CD4-positive, alpha-beta T cell (primary cell): Measurements from ENCODE around the gene SND1. TPM values are rescaled to one million over a fixed set of nuclear protein-coding genes. Genes with fewer than 3 reads are reported as not detected.

ENCODE experiments used
- ATAC-seq: fragments of 200-7000 bp; cut with Tn5 transposase; one replicate; pipeline ENCODE4 v1.10.0; 2022; ENCODE audit warnings: mild to moderate bottlenecking; ENCODE audit not compliant: poor library complexity
- CTCF ChIA-PET: fragments of 350-600 bp; sonication (Branson Sonifier 250); formaldehyde crosslinking; loops from one replicate; lab custom pipeline; 2021; ENCODE audit warnings: antibody characterized with exemption, inconsistent platforms; lab: Charles Lee
- POLR2A ChIA-PET: fragments of 350-600 bp; sonication (Branson Sonifier 250); formaldehyde crosslinking; loops from one replicate; lab custom pipeline; 2021; ENCODE audit warnings: antibody characterized with exemption, inconsistent platforms; lab: Charles Lee
- DNase-seq, 14 experiments: peaks; one replicate each; pipeline ENCODE4 v3.0.0-alpha.2; 2013 to 2020; ENCODE audit warnings: mixed read lengths in 2 of 14
- H3K27ac ChIP-seq, 2 donors: one replicate each; pipeline versions ENCODE4 v1.5.1 to v1.7.0; 2013; ENCODE audit warnings: low read length in 2 of 2, low read depth in 1 of 2, mild to moderate bottlenecking in 1 of 2
- H3K27me3 ChIP-seq, 2 experiments: 1 replicate in 1 of 2; 2 replicates in 1 of 2; pipeline versions ENCODE4 v1.6.1 to v1.7.0; 2013; ENCODE audit warnings: low read length in 2 of 2, control low read depth in 1 of 2, mild to moderate bottlenecking in 1 of 2, moderate library complexity in 1 of 2; ENCODE audit not compliant: insufficient read depth in 2 of 2, control insufficient read depth in 1 of 2
- H3K36me3 ChIP-seq: one replicate; pipeline ENCODE4 v1.6.1; 2013; ENCODE audit warnings: low read length, control low read depth; ENCODE audit not compliant: insufficient read depth
- H3K4me1 ChIP-seq: one replicate; pipeline ENCODE4 v1.6.1; 2013; ENCODE audit warnings: low read length, control low read depth; ENCODE audit not compliant: insufficient read depth
- H3K4me3 ChIP-seq: one replicate; pipeline ENCODE4 v1.5.1; 2013; ENCODE audit warnings: mild to moderate bottlenecking, low read length, moderate library complexity
- H3K9me3 ChIP-seq, 2 experiments: 1 replicate in 1 of 2; 2 replicates in 1 of 2; pipeline versions ENCODE4 v1.6.1 to v1.7.0; 2013; ENCODE audit warnings: low read length in 2 of 2, mild to moderate bottlenecking in 2 of 2, control low read depth in 1 of 2, moderate library complexity in 1 of 2; ENCODE audit not compliant: control insufficient read depth in 1 of 2, insufficient read depth in 1 of 2
- H3K27ac Mint-ChIP-seq: one replicate; pipeline ENCODE4 v1.8.0; 2020; ENCODE audit warnings: mixed read lengths
- H3K27me3 Mint-ChIP-seq: one replicate; pipeline ENCODE4 v1.8.0; 2021; ENCODE audit warnings: mixed read lengths
- H3K36me3 Mint-ChIP-seq: one replicate; pipeline ENCODE4 v1.8.0; 2021; ENCODE audit warnings: low read depth, mixed read lengths
- H3K4me1 Mint-ChIP-seq: one replicate; pipeline ENCODE4 v1.8.0; 2021; ENCODE audit warnings: low read depth, mixed read lengths
- H3K4me3 Mint-ChIP-seq: one replicate; pipeline ENCODE4 v1.8.0; 2020; ENCODE audit warnings: mild to moderate bottlenecking, mixed read lengths
- H3K9me3 Mint-ChIP-seq: one replicate; pipeline ENCODE4 v1.8.0; 2020; ENCODE audit warnings: mixed read lengths
- CTCF ChIP-seq: fragments of 200-600 bp; IDR thresholded peaks from one replicate; pipeline ENCODE4 v1.8.0; 2022; ENCODE audit warnings: antibody characterized with exemption, mild to moderate bottlenecking
- intact Hi-C, 2 experiments: fragments of 100-400 bp; cut with DNase I in 1 of 2; cut with micrococcal nuclease in 1 of 2; formaldehyde crosslinking; loops; one replicate each; pipeline versions ENCODE4 v1.15.1 to v1.9.0; 2023 to 2025; cut with DNase I, micrococcal nuclease
- total RNA-seq, 174 experiments: library from RNA in 2 of 174; stranded (reverse) in 2 of 174; gene quantifications; one replicate each; pipeline ENCODE4 v1.2.3 and lab custom pipeline; 2021 to 2026

The SND1 gene
- total RNA-seq, 2 experiments from 2014 or later = 104 to 113 TPM

GRCh38 chr7:127938588-127938987 lies 286.6 kb downstream of the SND1 start:
- intact Hi-C loops = no loop called here
- no peaks in the 10 kb centered on the region for H3K9me3 ChIP-seq
- H3K4me3 ChIP-seq = no peak overlapping the region
- no peaks in the 10 kb centered on the region for H3K27me3 ChIP-seq
- Mint-ChIP-seq H3K4me3 (no peak overlapping the region), H3K4me1 (no peaks in the 10 kb centered on the region), H3K27me3 (no peaks in the 10 kb centered on the region), H3K9me3 (no peaks in the 10 kb centered on the region), H3K36me3 (peaks cover 41% of the 10 kb centered on the region), H3K27ac (no peak overlapping the region)
- POLR2A ChIA-PET = no interaction called here
- peaks cover 9% of the 10 kb centered on the region for H3K36me3 ChIP-seq
- no peaks in the 10 kb centered on the region for H3K4me1 ChIP-seq
- DNase-seq = no peak
- no peak for TF ChIP-seq CTCF
- CTCF ChIA-PET = no interaction called here
- no peak for ATAC-seq
- H3K27ac ChIP-seq = no peak overlapping the region

- no peaks in the 10 kb centered on the region for H3K9me3 Mint-ChIP-seq
- H3K27me3 ChIP-seq = no peaks in the 10 kb centered on the region
- no peak overlapping the region for H3K4me3 Mint-ChIP-seq
- ATAC-seq (no peak), DNase-seq (no peak)
- no peak overlapping the region for H3K27ac ChIP-seq
- H3K36me3 ChIP-seq = peaks cover 13% of the 10 kb centered on the region
- ChIA-PET CTCF (no interaction called here), POLR2A (no interaction called here)
- no peaks in the 10 kb centered on the region for H3K9me3 ChIP-seq
- H3K4me3 ChIP-seq = no peak overlapping the region
- H3K27ac Mint-ChIP-seq = no peak overlapping the region
- intact Hi-C loops = no loop called here
- peaks cover 1% of the 10 kb centered on the region for H3K4me1 Mint-ChIP-seq
- H3K36me3 Mint-ChIP-seq = peaks cover 26% of the 10 kb centered on the region
- TF ChIP-seq CTCF = no peak
- H3K4me1 ChIP-seq = no peaks in the 10 kb centered on the region
- H3K27me3 Mint-ChIP-seq = no peaks in the 10 kb centered on the region
Observed at GRCh38 chr7:127940381-127941160, 288.6 kb downstream of the SND1 start.

DNA sequence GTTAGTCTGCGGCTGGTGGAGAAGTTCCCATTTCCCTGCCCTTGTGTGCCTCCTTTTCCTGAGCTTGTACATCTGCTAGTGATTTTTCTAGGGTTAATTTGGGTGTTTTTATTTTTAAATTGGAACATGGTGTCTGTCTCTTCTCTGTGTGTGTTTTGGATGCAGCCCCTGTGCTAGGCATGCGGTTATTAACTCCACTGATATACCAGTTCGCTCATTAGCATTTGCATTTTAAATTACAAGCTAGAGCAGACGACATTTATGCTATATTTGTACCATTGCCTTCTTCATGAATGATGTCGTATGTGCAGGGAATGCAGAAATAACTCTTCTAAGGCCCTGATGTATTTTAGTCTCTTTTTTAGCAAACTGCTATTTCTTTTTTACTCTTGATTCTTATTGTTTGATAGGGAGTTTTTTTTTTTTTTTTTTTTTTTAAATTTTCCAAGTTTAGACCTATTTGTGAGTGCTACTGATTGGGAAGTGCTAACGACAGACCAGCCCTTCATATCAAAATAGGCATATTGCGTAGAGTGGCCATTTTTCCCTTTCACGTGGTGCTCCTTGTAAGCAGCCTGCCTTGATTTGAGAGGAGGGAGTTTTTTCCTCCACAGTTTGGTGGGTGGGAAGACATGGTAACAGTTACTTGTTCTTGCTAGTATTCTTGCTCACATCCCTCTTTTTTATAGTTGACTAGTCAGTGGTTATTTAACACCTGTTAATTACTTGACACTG lies 289.6 kb downstream of the SND1 start:
- ChIA-PET POLR2A (no interaction called here), CTCF (no interaction called here)
- TF ChIP-seq CTCF = no peak
- H3K36me3 ChIP-seq = peaks cover 13% of the 10 kb centered on the region
- no peak overlapping the region for H3K27ac ChIP-seq
- DNase-seq = no peak
- H3K9me3 ChIP-seq = no peaks in the 10 kb centered on the region
- no peaks in the 10 kb centered on the region for H3K27me3 Mint-ChIP-seq
- no peak overlapping the region for H3K4me3 ChIP-seq
- no peak for ATAC-seq
- H3K27ac Mint-ChIP-seq = no peak overlapping the region
- H3K4me1 Mint-ChIP-seq = peaks cover 6% of the 10 kb centered on the region
- intact Hi-C loops = no loop called here
- H3K9me3 Mint-ChIP-seq = no peaks in the 10 kb centered on the region
- H3K4me3 Mint-ChIP-seq = no peak overlapping the region
- H3K36me3 Mint-ChIP-seq = peaks cover 32% of the 10 kb centered on the region
- no peaks in the 10 kb centered on the region for H3K4me1 ChIP-seq
- H3K27me3 ChIP-seq = no peaks in the 10 kb centered on the region
